Transverse colon (tissue), 4 donors: ENCODE measurements around the gene PON3. TPM values are rescaled to one million over a fixed set of nuclear protein-coding genes. Genes with fewer than 3 reads are reported as not detected.

Experiments
- DNase-seq: peaks from one replicate; pipeline ENCODE4 v3.0.0-alpha.2; 2019
- H3K27ac ChIP-seq, 4 donors: fragments of 200-600 bp; sonication (generic); 2 replicates each; pipeline ENCODE4 v1.5.1; 2016 to 2018; ENCODE audit warnings: inconsistent platforms in 4 of 4
- H3K27me3 ChIP-seq: fragments of 200-600 bp; sonication (generic); 2 replicates; pipeline ENCODE4 v1.5.1; 2017; ENCODE audit warnings: inconsistent platforms
- H3K36me3 ChIP-seq, 4 donors: fragments of 200-600 bp; sonication (generic); 2 replicates each; pipeline ENCODE4 v1.5.1; 2017 to 2019; ENCODE audit warnings: inconsistent platforms in 4 of 4
- H3K4me1 ChIP-seq, 4 donors: fragments of 200-600 bp; sonication (generic); 2 replicates each; pipeline ENCODE4 v1.5.1; 2017 to 2020; ENCODE audit warnings: inconsistent platforms in 4 of 4
- H3K4me3 ChIP-seq, 4 donors: fragments of 200-600 bp; sonication (generic); 1 replicate in 1 of 4; 2 replicates in 3 of 4; pipeline versions ENCODE4 v1.5.1 to v1.6.1; 2017 to 2019; ENCODE audit warnings: inconsistent platforms in 4 of 4
- H3K9me3 ChIP-seq, 2 donors: fragments of 200-600 bp; sonication (generic); 2 replicates each; pipeline ENCODE4 v1.5.1; 2017 to 2019; ENCODE audit warnings: inconsistent platforms in 2 of 2
- CTCF ChIP-seq, 5 experiments: fragments of 200-600 bp in 3 of 5; fragments of 450-650 bp in 2 of 5; sonication (generic) in 3 of 5; IDR thresholded peaks; 1 replicate in 2 of 5; 2 replicates in 3 of 5; pipeline ENCODE4 v1.5.1; 2016 to 2017; ENCODE audit warnings: antibody characterized with exemption in 5 of 5, inconsistent platforms in 3 of 5, mild to moderate bottlenecking in 2 of 5, moderate library complexity in 1 of 5
- EP300 ChIP-seq: sonication (generic); formaldehyde crosslinking; IDR thresholded peaks from one replicate; pipeline ENCODE4 v1.6.1; 2017; ENCODE audit warnings: antibody characterized with exemption, low read depth
- POLR2A ChIP-seq: fragments of 450-650 bp; IDR thresholded peaks from one replicate; pipeline ENCODE4 v1.6.1; 2016; ENCODE audit warnings: antibody characterized with exemption, mild to moderate bottlenecking, moderate library complexity
- POLR2AphosphoS5 ChIP-seq, 3 donors: sonication (generic); formaldehyde crosslinking; IDR thresholded peaks; one replicate each; pipeline ENCODE4 v1.6.1; 2016; ENCODE audit warnings: antibody characterized with exemption in 3 of 3
- WGBS, 2 donors: methylation state at CpG; one replicate each; pipeline ENCODE4 v1.1.5; 2018; ENCODE audit warnings: low coverage in 1 of 2; 5-methylcytosine and 5-hydroxymethylcytosine counted together
- in situ Hi-C, 4 donors: fragments of 200-750 bp; cut with MboI; loops; one replicate each; pipeline versions ENCODE4 v1.15.0 to v1.15.1; 2017; ENCODE audit warnings: low sequenced_read_pairs in 3 of 4, low pct_ligation_motif_present in 1 of 4, low pct_unique_long_range_greater_than_20kb in 1 of 4
- intact Hi-C: fragments of 100-400 bp; cut with DNase I; formaldehyde crosslinking; loops from one replicate; pipeline ENCODE4 v1.15.1; 2023; ENCODE audit warnings: low total_unique reads
- total RNA-seq, 4 donors: library from RNA; depleted of rRNA; stranded (reverse); fragments of >200 nt; gene quantifications; one replicate each; pipeline ENCODE4 v1.1.0, GENCODE V29; 2016

Gene PON3
- total RNA-seq, 4 donors from 2014 or later = 0.60 to 4.2 (median 3.0) TPM; not detected in 1

- Histone ChIP-seq H3K4me1 (no peaks in the 10 kb centered on the region), H3K36me3 (no peaks in the 10 kb centered on the region), H3K27me3 (peaks cover 14% of the 10 kb centered on the region), H3K4me3 (no peak overlapping the region), H3K27ac (no peak overlapping the region), H3K9me3 (no peaks in the 10 kb centered on the region)
- WGBS, 2 donors = 86 to 90% methylated on average over 6 to 9 of the region's 9 CpGs
- in situ Hi-C loops (no loop called here), intact Hi-C loops (no loop called here)
- TF ChIP-seq EP300 (no peak), POLR2AphosphoS5 (IDR thresholded peaks at IDR 0.05) (no peak), CTCF (IDR thresholded peaks at IDR 0.05) (no peak), POLR2A (no peak)
- DNase-seq = no peak
These were observed 72.6 kb downstream of the PON3 start for GRCh38 chr7:95323410-95324129.

- Histone ChIP-seq H3K4me3 (no peak overlapping the region), H3K9me3 (no peaks in the 10 kb centered on the region), H3K36me3 (no peaks in the 10 kb centered on the region), H3K4me1 (no peaks in the 10 kb centered on the region), H3K27ac (no peak overlapping the region), H3K27me3 (peaks cover 14% of the 10 kb centered on the region)
- in situ Hi-C loops = no loop called here
- no peak for DNase-seq
- TF ChIP-seq CTCF (IDR thresholded peaks at IDR 0.05) (no peak), POLR2AphosphoS5 (IDR thresholded peaks at IDR 0.05) (no peak)
- intact Hi-C loops = no loop called here
- 100% methylated on average over 2 of the region's 2 CpGs; no CpG with 5 or more reads in 1 of the 2 donors for WGBS, 2 donors
These were observed 73.3 kb downstream of the PON3 start for GRCh38 chr7:95322854-95323253.

GRCh38 chr7:95322396-95322795 is 73.8 kb downstream of the PON3 start:
- Histone ChIP-seq H3K27me3 (peaks cover 14% of the 10 kb centered on the region), H3K36me3 (no peaks in the 10 kb centered on the region), H3K27ac (no peak overlapping the region), H3K9me3 (no peaks in the 10 kb centered on the region), H3K4me3 (no peak overlapping the region), H3K4me1 (no peaks in the 10 kb centered on the region)
- no peak for DNase-seq
- in situ Hi-C loops = no loop called here
- 74 to 86% methylated on average over 1 to 8 of the region's 8 CpGs for WGBS, 2 donors
- TF ChIP-seq EP300 = no peak
- no peak for TF ChIP-seq CTCF (IDR thresholded peaks at IDR 0.05)
- TF ChIP-seq POLR2AphosphoS5 (IDR thresholded peaks at IDR 0.05) = no peak
- TF ChIP-seq POLR2A = no peak
- intact Hi-C loops = no loop called here

GRCh38 chr7:95321720-95322119 is 74.5 kb downstream of the PON3 start:
- Histone ChIP-seq H3K27ac (no peak overlapping the region), H3K36me3 (no peaks in the 10 kb centered on the region), H3K9me3 (no peaks in the 10 kb centered on the region), H3K27me3 (peaks cover 14% of the 10 kb centered on the region), H3K4me1 (no peaks in the 10 kb centered on the region), H3K4me3 (no peak overlapping the region)
- intact Hi-C loops = no loop called here
- WGBS, 2 donors = 69% methylated on average over 1 of the region's 1 CpG; no CpG with 5 or more reads in 1 of the 2 donors
- no peak for DNase-seq
- no peak for TF ChIP-seq POLR2AphosphoS5 (IDR thresholded peaks at IDR 0.05)
- TF ChIP-seq CTCF (IDR thresholded peaks at IDR 0.05) = no peak
- TF ChIP-seq POLR2A = no peak
- no peak for TF ChIP-seq EP300
- in situ Hi-C loops = no loop called here
